GM13976 (cell line): ENCODE data around the gene FAM13C.

Source experiments
- DNase-seq: peaks from one replicate; pipeline ENCODE4 v3.0.0; 2012; ENCODE audit warnings: low spot score
- in situ Hi-C: fragments of 300-500 bp; cut with MboI; formaldehyde crosslinking; loops from one replicate; pipeline ENCODE4 v1.12.0; 2022; ENCODE audit warnings: low sequenced_read_pairs, mixed read lengths, inconsistent platforms; ENCODE audit not compliant: unreplicated experiment
- TF ChIP-seq, protein P1 (sequence below): IDR thresholded peaks from 2 replicates; pipeline ENCODE4 v1.5.1; 2012; ENCODE audit warnings: borderline replicate concordance, mild to moderate bottlenecking; ENCODE audit not compliant: insufficient read depth; ENCODE audit errors: extremely low read depth, missing control alignments, control extremely low read depth

FAM13C gene

DNA sequence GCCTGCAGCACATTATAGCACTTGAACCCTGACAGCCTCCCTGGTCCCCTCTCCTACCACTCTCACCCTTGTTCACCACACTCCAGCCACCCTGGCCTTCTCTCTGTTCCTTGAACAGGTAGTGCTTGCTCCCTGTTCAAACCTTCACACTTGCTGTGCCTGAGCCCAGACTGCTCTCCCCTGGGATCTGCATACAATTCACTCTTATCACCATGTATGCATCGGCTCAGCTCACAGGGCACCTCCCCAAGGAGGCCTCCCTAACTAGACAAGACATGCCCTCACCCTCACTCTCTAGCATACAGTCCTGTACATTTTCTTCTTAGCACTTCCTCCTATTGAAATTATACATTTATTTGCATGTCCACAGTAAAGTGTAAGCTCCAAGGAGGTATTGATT is 59.3 kb downstream of the FAM13C start:
- TF ChIP-seq, protein P1, sequence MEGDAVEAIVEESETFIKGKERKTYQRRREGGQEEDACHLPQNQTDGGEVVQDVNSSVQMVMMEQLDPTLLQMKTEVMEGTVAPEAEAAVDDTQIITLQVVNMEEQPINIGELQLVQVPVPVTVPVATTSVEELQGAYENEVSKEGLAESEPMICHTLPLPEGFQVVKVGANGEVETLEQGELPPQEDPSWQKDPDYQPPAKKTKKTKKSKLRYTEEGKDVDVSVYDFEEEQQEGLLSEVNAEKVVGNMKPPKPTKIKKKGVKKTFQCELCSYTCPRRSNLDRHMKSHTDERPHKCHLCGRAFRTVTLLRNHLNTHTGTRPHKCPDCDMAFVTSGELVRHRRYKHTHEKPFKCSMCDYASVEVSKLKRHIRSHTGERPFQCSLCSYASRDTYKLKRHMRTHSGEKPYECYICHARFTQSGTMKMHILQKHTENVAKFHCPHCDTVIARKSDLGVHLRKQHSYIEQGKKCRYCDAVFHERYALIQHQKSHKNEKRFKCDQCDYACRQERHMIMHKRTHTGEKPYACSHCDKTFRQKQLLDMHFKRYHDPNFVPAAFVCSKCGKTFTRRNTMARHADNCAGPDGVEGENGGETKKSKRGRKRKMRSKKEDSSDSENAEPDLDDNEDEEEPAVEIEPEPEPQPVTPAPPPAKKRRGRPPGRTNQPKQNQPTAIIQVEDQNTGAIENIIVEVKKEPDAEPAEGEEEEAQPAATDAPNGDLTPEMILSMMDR, result no peak
- in situ Hi-C loops, result no loop called here
- no peak for DNase-seq

DNA sequence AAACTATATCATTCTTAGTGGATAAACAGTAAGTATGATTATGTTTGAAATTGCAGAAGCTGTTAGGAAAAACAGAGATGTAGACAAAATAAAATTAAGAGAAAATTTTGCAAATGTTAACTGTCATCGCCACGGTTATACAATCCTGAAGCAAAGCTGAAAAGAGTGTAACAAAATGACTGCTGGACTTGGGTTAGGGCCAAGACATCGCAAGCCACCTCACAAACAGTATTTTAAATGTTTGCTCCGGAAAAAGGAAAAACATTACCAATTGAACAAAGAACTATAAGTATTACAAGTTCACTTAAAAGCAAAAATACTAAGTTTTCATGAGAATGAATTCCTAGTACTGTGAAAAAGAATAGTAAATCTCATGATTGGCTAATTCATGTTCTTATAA is 60.0 kb downstream of the FAM13C start:
- TF ChIP-seq, protein P1, result no peak
- in situ Hi-C loops, result no loop called here
- no peak for DNase-seq

DNA sequence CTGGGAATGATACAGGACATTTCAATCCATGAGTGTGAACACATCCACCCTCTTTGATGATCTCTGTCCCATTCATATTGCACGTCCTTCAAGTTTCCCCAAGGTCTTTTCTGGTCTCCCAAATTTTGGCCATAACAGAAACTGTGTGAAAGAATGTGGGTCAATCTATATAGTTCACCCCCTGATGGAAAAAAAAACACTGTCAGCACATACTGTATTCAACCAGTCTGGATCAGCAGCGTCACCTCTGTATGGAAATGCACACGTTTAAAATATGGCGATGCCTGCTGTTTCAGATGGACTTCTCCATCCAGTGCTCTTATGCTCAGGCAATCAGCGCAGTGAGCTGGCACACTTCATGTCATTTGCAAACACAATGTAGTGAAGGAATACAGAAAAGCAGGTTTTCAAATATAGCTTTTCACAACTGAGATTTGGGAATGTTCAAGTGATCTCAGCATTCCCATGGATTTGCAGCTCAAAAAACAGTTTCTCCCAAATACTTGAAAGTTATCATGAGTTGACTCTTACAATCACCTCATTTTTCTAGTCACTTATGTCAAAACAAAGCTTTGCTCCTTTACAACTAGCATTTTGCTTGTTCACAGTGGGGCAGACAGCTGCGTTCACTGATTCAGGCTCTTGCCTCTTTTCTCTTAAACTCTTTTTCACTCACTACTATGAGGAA is 61.1 kb downstream of the FAM13C start:
- in situ Hi-C loops, result no loop called here
- DNase-seq, result no peak
- TF ChIP-seq, protein P1, result no peak

DNA sequence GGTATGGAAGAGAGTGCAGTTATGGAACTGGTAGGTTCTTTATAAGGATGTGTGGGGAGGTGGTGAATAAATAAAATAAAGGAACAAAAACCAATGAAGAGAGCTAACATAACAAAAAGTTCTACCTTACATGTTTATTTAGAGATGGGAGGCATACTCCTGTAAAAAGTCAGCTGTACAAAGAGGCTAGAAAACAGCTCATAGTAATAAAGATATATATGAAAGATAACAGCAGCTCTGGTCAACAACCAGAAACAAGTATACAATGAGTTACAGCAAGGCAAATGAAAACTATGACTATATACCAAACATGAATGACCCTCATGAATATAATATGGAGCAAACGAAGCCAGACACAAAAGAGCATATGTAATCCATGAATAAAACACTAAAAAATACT is 62.0 kb downstream of the FAM13C start:
- DNase-seq, result no peak
- TF ChIP-seq, protein P1, result no peak
- in situ Hi-C loops, result no loop called here

DNA sequence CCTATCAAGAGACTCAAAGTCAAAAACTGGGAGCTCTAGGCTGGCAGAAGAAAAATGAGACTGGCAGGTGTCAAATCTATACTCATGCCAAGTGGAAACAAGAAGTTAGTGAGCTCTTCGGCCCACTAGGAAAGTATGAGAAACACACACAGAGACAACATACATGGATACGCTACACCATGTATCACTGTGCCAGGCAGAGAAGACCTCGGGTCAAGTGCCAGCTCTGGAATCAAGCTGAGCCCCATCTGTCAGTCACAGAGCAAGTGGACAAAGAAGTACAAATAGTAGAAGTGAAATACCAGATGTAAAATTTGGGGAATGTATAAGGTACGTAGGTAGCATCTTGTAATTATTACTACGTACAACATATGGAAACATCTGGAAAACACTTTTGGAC is 62.4 kb downstream of the FAM13C start:
- TF ChIP-seq, protein P1, result no peak
- in situ Hi-C loops, result no loop called here
- no peak for DNase-seq

DNA sequence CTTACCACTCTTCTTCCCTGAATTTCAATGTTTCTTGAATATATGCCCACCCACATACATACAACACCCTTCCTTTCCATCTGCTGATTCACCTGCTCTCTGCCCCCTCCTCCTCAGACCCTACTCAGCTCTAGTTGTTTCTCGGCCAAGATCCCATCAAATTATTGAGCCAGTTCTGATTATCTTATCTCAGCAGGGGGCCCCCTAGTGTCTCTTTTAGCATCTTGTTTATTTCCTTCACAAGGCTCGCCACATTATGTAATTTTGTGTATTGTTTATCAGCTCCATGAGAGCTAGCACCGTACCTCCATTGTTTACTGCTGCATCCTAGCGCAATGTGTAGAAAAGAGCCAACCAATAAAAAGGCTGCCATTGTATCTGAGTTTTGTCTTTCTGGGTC is 71.9 kb downstream of the FAM13C start:
- TF ChIP-seq, protein P1, result no peak
- peak; percentile 17 for DNase-seq
- in situ Hi-C loops, result no loop called here
